ENCODE results near the gene DVL1. TPM values are rescaled to one million over a fixed set of nuclear protein-coding genes. Genes with fewer than 3 reads are reported as not detected.
A peak's percentile ranks its signal among the peaks of the same experiment; 100 is the strongest.
"Not testable (repeated sequence)": the region's sequence is repeated elsewhere in the genome, so short reads cannot be mapped to it uniquely, and the experiment has no call there.

DVL1 gene
- total RNA-seq, 1 donor from 2014 or later = 96.2 TPM

DNA sequence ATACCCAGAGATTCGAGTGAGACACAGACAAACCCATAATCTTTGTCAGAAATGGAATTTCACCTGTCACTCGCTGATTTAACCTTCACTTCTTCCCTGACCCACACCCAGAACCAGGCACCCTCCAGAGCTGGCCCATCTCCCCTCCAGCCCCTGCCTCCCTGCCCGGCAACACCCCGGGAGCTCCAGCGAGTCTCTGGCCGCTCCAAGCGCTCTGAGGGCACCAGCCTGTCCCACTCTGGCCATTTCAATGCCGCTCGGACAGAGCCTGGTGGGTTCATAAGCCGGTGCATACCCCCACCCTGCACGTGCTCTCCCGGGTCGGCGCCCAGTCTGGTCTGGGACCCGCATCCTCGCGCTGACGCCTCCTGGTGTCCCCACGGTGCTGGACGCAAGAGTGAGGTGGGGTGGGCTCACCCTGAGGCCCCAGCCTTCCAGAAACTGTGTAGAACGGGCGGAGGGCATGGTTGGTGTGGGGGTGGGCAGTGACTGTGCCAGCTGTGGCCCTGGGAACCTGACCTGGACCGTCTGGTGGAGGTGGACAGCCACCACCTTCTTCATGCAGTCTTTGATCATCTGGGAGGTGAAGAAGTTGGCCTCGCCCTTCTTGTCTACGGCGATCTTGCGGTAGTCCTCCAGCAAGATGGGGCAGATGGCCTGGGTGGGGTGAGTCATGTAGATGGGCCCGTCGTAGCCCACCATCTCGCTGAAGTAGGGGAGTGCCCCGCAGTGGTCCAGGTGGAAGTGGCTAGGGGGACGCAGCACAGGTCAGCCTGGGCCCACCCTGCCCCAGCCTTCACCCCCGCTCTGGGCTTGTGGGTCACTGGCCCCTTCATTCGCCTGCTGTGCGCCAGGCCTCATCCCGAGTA, 30.2 kb downstream of the DVL1 start:
- DNase-seq (ENCODE audit: low spot score) = no peak
- intact Hi-C loops (cut with DNase I) = no loop called here

- intact Hi-C loops (cut with DNase I) = no loop called here
Measured at GRCh38 chr1:1318131-1318652, 31.0 kb downstream of the DVL1 start.

GRCh38 chr1:1317420-1317819, 31.8 kb downstream of the DVL1 start:
- intact Hi-C loops (cut with DNase I) = no loop called here
- no peak for DNase-seq (ENCODE audit: low spot score)

More at GRCh38 chr1:1318131-1318652, 31.0 kb downstream of the DVL1 start:
- DNase-seq (ENCODE audit: low spot score) = no peak

DNA sequence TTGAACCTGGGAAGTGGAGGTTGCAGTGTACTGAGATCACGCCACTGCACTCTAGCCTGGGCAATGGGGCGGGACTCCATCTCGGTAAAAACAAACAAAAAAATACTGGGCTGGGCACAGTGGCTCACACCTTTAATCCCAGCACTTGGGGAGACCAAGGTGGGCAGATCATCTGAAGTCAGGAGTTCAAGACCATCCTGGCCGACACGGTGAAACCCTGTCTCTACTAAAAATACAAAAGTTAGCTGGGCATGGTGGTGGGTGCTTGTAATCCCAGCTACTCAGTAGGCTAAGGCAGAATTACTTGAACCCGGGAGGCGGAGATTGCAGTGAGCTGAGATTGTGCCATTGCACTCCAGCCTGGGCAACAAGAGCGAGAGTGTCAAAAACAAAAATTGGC, 33.0 kb downstream of the DVL1 start:
- DNase-seq (ENCODE audit: low spot score); intact Hi-C loops (cut with DNase I): not testable (repeated sequence)

GRCh38 chr1:1315435-1315954, 33.7 kb downstream of the DVL1 start:
- intact Hi-C loops (cut with DNase I) = no loop called here
- no peak for DNase-seq (ENCODE audit: low spot score)

DNA sequence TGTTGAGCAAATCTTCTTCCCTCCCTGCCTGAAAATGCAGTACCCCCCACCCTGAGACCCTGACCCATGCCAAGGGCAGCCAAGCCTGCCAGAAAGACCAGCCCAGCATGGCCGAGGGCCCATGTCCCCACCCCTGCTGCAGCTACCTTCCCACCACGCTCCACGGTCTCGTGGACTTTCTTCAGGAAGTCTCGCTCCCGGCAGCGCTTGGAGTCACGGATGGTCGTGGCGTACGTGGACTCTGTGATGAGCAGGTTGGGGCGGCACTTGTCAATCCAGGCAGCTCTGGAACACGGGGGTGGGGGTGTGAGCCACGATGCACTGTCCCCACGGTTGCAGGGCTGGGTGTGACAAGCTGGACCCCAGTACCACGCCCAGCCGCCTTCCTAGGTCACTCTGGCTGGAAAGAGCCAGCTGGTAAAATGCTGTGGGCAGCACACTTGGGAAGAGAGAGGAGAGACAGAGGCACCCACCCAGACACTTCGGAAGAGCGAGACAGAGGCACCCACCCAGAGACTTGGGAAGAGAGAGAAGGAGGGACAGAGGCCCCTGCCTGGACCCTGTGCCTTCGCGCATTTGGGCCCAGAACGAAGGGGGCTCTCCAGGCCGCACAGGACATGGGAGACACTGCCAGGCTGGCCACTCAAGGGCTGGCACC, 34.4 kb downstream of the DVL1 start:
- intact Hi-C loops (cut with DNase I) = no loop called here

GRCh38 chr1:1314237-1314586, 35.0 kb downstream of the DVL1 start:
- intact Hi-C loops (cut with DNase I) = no loop called here
- DNase-seq (ENCODE audit: low spot score) = no peak

More for the DNA sequence above, 34.4 kb downstream of the DVL1 start:
- DNase-seq (ENCODE audit: low spot score) = no peak

- intact Hi-C loops (cut with DNase I) = no loop called here
- no peak for DNase-seq (ENCODE audit: low spot score)
Measured at GRCh38 chr1:1313500-1314236, 35.5 kb downstream of the DVL1 start.

DNA sequence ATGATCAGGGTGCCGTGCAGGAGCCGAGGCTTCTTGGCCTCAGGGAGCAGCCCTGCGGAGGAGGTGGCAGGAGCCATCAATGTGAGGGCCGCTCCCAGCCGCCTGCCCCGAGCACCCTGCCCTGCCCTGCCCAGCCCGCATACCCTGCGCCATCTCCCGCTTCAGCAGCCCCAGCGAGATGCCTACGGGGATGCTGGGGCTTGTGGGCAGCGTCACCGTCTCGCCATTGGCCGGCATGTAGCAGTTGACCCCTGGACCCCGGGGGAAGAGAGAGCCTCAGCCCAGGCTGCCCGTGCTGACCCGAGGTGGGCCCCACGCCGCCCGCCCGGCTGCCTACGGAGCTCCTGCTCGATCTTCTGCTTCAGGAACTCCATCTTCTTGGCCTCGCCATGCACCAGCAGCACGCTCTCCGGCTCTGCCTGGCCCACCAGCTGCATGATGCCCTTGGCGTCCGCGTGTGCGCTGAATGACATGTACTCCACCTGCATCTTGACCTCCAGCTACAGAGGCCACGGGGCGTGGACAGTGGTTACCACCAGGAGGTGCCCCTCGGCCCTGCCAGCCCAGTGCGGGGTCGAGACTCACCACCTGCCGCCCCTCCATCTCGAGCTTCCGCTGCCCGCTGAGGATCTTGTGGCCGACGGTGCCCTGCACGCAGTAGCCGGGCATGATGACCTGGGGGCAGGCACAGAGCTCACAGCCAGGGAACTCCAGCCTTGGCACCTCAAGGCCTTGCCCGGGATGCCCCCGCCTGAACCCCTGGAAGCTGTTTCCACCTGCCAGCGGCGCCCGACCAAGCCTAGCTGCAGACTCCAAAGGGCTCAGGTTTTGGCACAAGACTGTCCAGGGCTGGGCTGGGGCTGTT, 36.5 kb downstream of the DVL1 start:
- intact Hi-C loops (cut with DNase I) = no loop called here
- DNase-seq (ENCODE audit: low spot score) = no peak

- intact Hi-C loops (cut with DNase I) = no loop called here
Measured at GRCh38 chr1:1311107-1312104, 37.8 kb downstream of the DVL1 start.

GRCh38 chr1:1310476-1311053, 38.7 kb downstream of the DVL1 start:
- intact Hi-C loops (cut with DNase I) = no loop called here
- DNase-seq (ENCODE audit: low spot score) = no peak

More at GRCh38 chr1:1311107-1312104, 37.8 kb downstream of the DVL1 start:
- no peak for DNase-seq (ENCODE audit: low spot score)

DNA sequence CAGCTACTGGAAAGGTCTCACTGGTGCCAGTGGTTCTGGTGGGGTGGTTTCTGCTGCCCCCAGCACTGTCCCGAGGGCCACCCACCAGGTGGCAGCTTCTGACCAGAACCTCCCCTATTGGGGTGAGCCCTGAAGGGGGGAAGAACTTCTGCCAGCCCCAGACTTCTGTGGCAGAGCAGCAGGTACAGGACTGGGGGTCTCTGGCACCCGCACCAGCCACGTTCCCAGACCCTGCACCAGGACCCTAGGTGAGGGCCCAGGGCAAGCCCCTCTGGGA, 39.2 kb downstream of the DVL1 start:
- DNase-seq (ENCODE audit: low spot score) = no peak
- intact Hi-C loops (cut with DNase I) = no loop called here

DNA sequence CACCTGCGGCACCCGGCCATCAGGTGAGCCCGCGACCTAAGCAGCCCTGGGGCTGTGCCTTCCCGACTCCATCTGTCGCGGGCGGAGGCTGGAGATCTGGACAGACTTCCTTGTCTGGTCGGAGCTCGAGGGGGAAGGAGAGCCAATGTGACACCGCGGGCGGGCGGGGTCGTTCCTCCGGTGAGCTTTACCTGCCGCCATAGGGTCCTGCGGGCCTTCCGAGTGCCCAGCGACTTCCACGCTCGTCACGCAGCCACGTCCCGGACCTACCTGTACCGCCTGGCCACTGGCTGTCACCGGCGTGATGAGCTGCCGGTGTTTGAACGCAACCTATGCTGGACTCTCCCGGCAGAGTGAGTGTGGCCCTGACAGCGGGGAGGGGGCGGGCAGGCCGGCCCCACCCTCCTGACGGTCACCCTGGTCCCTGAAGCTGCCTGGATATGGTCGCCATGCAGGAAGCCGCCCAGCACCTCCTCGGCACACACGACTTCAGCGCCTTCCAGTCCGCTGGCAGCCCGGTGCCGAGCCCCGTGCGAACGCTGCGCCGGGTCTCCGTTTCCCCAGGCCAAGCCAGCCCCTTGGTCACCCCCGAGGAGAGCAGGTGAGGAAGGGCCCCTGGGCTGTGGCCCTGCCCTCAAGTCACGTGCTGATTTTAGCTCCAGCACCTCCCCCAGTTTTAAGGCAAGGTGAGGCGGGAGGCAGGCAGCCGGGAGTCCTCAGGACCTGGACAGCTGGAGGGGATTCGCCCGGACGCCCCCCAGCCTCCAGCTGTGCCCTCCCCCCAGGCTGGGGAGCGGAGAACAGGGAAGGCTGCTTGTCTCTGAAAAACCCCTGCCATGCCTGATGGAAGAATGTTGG, 39.7 kb downstream of the DVL1 start:
- DNase-seq (ENCODE audit: low spot score) = no peak
- intact Hi-C loops (cut with DNase I) = loop anchor here (2.0 kb wide), 1 partner anchor 39 kb away; the partner anchor contains the start of gene DVL1

GRCh38 chr1:1308756-1309250, 40.4 kb downstream of the DVL1 start:
- intact Hi-C loops (cut with DNase I) = loop anchor here (2.0 kb wide), 1 partner anchor 40 kb away; the partner anchor contains the start of gene DVL1
- no peak for DNase-seq (ENCODE audit: low spot score)

GRCh38 chr1:1307923-1308755, 41.1 kb downstream of the DVL1 start, which contains the start of the genes ACAP3 and PUSL1:
TSS of gene ACAP3 (minus strand) at chr1:1307930. CDS start at chr1:1307815, 115 bp downstream.
TSS of gene PUSL1 (plus strand) at chr1:1308597. CDS start at chr1:1308644, 47 bp downstream.
- intact Hi-C loops (cut with DNase I) = loop anchor here (2.0 kb wide), 1 partner anchor 41 kb away; the partner anchor contains the start of gene DVL1
- DNase-seq (ENCODE audit: low spot score) = peak; percentile 93
